ENCODE measurements around the gene VPS41.

Gene VPS41

DNA sequence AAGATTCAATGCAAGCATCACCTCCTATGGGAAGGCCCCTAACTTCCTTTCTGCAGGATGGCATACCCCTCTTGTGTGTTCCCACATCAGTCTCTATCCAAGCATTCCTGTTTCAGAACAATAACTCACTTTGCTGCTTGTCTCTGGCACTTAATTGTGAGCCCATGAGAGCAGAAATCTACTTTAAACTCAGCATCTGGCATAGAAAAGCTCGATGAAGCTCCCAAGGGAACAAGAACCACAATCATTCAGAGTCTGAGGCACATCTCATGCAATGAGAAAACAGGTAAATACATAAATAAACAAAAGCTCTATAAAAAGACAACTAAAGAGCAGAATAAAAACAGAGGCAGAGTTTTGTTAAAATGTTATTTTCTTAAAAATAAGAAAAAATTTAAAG, 66.2 kb downstream of the VPS41 start:
- TF ChIP-seq, protein P1, sequence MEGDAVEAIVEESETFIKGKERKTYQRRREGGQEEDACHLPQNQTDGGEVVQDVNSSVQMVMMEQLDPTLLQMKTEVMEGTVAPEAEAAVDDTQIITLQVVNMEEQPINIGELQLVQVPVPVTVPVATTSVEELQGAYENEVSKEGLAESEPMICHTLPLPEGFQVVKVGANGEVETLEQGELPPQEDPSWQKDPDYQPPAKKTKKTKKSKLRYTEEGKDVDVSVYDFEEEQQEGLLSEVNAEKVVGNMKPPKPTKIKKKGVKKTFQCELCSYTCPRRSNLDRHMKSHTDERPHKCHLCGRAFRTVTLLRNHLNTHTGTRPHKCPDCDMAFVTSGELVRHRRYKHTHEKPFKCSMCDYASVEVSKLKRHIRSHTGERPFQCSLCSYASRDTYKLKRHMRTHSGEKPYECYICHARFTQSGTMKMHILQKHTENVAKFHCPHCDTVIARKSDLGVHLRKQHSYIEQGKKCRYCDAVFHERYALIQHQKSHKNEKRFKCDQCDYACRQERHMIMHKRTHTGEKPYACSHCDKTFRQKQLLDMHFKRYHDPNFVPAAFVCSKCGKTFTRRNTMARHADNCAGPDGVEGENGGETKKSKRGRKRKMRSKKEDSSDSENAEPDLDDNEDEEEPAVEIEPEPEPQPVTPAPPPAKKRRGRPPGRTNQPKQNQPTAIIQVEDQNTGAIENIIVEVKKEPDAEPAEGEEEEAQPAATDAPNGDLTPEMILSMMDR (conservative IDR thresholded peaks at IDR 0.05; ENCODE audit: low read depth, low read length), result no peak
- no peak overlapping the region for H3K4me3 ChIP-seq (ENCODE audit: low read length)
- no peak for DNase-seq (ENCODE audit: low read depth)

DNA sequence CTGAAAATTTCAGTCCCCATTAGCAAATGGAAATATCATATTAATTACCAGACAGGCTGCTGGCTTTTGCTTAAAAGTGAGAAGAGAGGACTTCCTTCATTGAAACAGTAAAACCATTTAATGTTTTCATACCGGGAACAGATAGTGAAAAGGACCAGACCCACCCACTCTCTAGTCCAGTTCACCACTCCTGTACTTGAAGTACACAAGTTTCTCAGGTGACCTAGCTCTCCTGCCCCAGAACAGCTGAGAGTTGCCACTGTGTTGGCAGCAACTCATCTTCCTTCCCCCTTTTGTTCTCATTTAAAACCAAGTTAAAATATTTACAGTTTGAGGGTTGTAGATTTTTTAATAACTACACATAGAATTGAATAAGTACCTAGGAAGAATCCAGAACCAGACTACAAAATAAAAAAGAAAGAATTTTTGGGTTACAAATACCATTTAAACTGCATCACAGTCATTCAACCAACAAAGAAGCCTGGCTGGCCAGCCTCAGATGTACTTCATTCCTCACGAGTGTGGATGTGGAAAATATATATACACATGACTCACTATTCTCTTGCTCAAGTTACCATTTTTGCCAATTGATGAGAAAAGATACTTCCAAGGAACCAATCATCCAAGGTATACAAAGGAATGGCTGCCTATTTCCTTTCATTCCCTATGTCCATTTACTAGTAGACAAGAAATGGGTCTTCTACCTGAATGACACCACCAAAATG, 68.1 kb downstream of the VPS41 start:
- no peak overlapping the region for H3K4me3 ChIP-seq (ENCODE audit: low read length)
- no peak for DNase-seq (ENCODE audit: low read depth)
- TF ChIP-seq, protein P1 (conservative IDR thresholded peaks at IDR 0.05; ENCODE audit: low read depth, low read length), result no peak

DNA sequence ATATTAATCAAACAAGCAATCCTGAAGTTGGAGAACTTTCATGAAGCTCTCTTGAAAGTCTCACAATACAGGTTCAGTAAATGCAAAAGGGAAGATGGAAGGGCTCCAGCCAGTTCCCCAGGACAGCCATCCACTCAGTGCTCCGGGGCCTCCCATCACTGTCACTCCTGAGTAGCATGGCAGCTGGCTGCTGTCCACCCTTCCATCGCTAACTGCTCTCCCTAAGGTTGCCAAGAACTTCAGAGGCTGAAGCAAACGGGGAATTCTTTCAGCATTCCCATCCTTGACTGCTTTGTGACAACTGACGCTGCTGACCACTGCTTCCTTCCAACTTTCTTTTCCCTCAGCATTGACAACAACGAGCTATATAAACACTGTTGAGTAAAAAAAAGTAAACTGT, 69.1 kb downstream of the VPS41 start:
- DNase-seq (ENCODE audit: low read depth), result no peak
- H3K4me3 ChIP-seq (ENCODE audit: low read length), result no peak overlapping the region
- TF ChIP-seq, protein P1 (conservative IDR thresholded peaks at IDR 0.05; ENCODE audit: low read depth, low read length), result no peak

GRCh38 chr7:38838725-38839385, 70.1 kb downstream of the VPS41 start:
- DNase-seq (ENCODE audit: low read depth), result no peak
- no peak overlapping the region for H3K4me3 ChIP-seq (ENCODE audit: low read length)
- TF ChIP-seq, protein P1 (conservative IDR thresholded peaks at IDR 0.05; ENCODE audit: low read depth, low read length), result no peak

- no peak overlapping the region for H3K4me3 ChIP-seq (ENCODE audit: low read length)
- TF ChIP-seq, protein P1 (conservative IDR thresholded peaks at IDR 0.05; ENCODE audit: low read depth, low read length), result no peak
- no peak for DNase-seq (ENCODE audit: low read depth)
Measured at GRCh38 chr7:38834357-38834756, 74.6 kb downstream of the VPS41 start.

GRCh38 chr7:38833329-38833728, 75.7 kb downstream of the VPS41 start:
- H3K4me3 ChIP-seq (ENCODE audit: low read length), result no peak overlapping the region
- no peak for DNase-seq (ENCODE audit: low read depth)
- TF ChIP-seq, protein P1 (conservative IDR thresholded peaks at IDR 0.05; ENCODE audit: low read depth, low read length), result no peak
